ENCODE data around the gene CLPSL2. TPM values are rescaled to one million over a fixed set of nuclear protein-coding genes. Genes with fewer than 3 reads are reported as not detected.
"Not testable (repeated sequence)": the region's sequence is repeated elsewhere in the genome, so short reads cannot be mapped to it uniquely, and the experiment has no call there.

Gene CLPSL2
- total RNA-seq, 5 donors from 2014 or later (not counting 1 experiment from before 2014, with no cell fraction given) = not detected

DNA sequence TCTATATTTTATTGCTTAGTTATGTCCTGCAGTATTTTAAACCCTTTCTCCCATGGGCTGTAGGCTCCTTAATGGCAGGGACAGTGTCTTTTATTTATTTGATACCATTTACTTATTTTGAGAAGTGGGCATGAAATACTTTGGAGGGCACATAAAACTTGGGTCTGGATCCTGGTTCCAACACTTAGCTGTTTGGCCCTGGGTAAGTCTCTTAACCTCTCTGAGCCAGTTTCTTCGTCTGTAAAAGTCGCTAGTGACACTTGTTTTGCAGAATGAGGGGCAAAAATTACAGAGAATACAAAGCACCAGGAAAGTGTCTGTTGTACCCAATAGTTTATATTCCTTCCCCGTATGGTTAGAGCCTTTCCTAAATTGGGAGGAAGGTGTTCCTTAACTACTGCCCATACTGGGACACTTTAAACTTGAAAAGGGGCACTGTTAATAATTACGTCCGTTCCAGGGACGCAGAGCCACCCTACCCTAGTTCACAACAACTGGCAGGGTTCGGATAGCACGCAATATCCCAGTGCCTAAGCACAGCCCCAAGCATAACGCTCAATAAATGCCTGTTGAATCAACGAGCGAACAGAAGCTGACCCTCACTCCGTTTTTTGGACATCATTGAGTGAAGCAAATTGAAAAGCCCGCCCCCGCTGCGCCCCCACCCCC, 45.5 kb upstream of the CLPSL2 start:
- Mint-ChIP-seq H3K4me3 (peak overlapping the region; percentile 74 to 84 (median 83)), H3K27ac (peak overlapping the region; percentile 89), H3K27me3 (no peaks in the 10 kb centered on the region), H3K4me1 (peaks cover 78 to 88% (median 82%) of the 10 kb centered on the region in 3 donors), H3K9me3 (no peaks in the 10 kb centered on the region), H3K36me3 (no peaks in the 10 kb centered on the region)
- H3K4me3 ChIP-seq (ENCODE audit: control insufficient read depth in 1 of 2, extremely low read depth in 1 of 2, low read length in 1 of 2) = peak overlapping the region in 1 of 2 donors; percentile 93
- H3K36me3 ChIP-seq (ENCODE audit: control insufficient read depth in 2 of 2, extremely low read depth in 1 of 2, insufficient read depth in 1 of 2, low read length in 1 of 2) = no peaks in the 10 kb centered on the region
- peak overlapping the region; percentile 96 for H3K27ac ChIP-seq (ENCODE audit: low read length)
- H3K4me1 ChIP-seq (ENCODE audit: control insufficient read depth in 1 of 2, extremely low read depth in 1 of 2, insufficient read depth in 2 of 2, low read length in 2 of 2) = peaks cover 54 to 92% of the 10 kb centered on the region in 2 experiments
- POLR2A ChIA-PET = interaction anchor here in 1 of 2 donors (0.7 kb wide), 2 partner anchors 28 to 298 kb away, joined by 3 to 4 read pairs; no protein-coding TSS in a partner anchor
- DNase-seq (peak in 1 of 35 experiments; percentile 27), ATAC-seq (replicated peaks in 1 of 4) (peak in 2 of 4 experiments; percentile 0 to 1)
- CTCF ChIA-PET = interaction anchor here (0.6 to 1.0 kb wide), 2 partner anchors 41 to 71 kb away, joined by 3 to 11 read pairs; no protein-coding TSS in a partner anchor
- WGBS (ENCODE audit: insufficient coverage) = 17% methylated on average over 1 of the region's 15 CpGs
- H3K9me3 ChIP-seq = no peaks in the 10 kb centered on the region
- no peaks in the 10 kb centered on the region for H3K27me3 ChIP-seq (replicated peaks in 1 of 2; ENCODE audit: control insufficient read depth in 2 of 2, extremely low read depth in 1 of 2, insufficient read depth in 2 of 2, low read length in 1 of 2)

GRCh38 chr6:35731414-35731735, 45.0 kb upstream of the CLPSL2 start:
- no peaks in the 10 kb centered on the region for H3K36me3 ChIP-seq (ENCODE audit: control insufficient read depth in 2 of 2, extremely low read depth in 1 of 2, insufficient read depth in 1 of 2, low read length in 1 of 2)
- peak; percentile 80 to 97 (median 92) for DNase-seq
- ATAC-seq (replicated peaks in 1 of 4) = peak; percentile 45 to 61 (median 50)
- H3K9me3 ChIP-seq = no peaks in the 10 kb centered on the region
- H3K27me3 ChIP-seq (replicated peaks in 1 of 2; ENCODE audit: control insufficient read depth in 2 of 2, extremely low read depth in 1 of 2, insufficient read depth in 2 of 2, low read length in 1 of 2) = no peaks in the 10 kb centered on the region
- H3K4me3 ChIP-seq (ENCODE audit: control insufficient read depth in 1 of 2, extremely low read depth in 1 of 2, low read length in 1 of 2) = peak overlapping the region; percentile 72 to 93
- 0% methylated on average over 6 of the region's 23 CpGs for WGBS (ENCODE audit: insufficient coverage)
- peak overlapping the region; percentile 96 for H3K27ac ChIP-seq (ENCODE audit: low read length)
- H3K4me1 ChIP-seq (ENCODE audit: control insufficient read depth in 1 of 2, extremely low read depth in 1 of 2, insufficient read depth in 2 of 2, low read length in 2 of 2) = peaks cover 53 to 92% of the 10 kb centered on the region in 2 experiments
- Mint-ChIP-seq H3K4me1 (peaks cover 78 to 88% (median 82%) of the 10 kb centered on the region in 3 donors), H3K9me3 (no peaks in the 10 kb centered on the region), H3K4me3 (peak overlapping the region; percentile 74 to 84 (median 83)), H3K27me3 (no peaks in the 10 kb centered on the region), H3K36me3 (no peaks in the 10 kb centered on the region), H3K27ac (peak overlapping the region; percentile 89)
- ChIA-PET POLR2A (no interaction called here), CTCF (interaction anchor here (1.0 to 1.7 kb wide), 2 partner anchors 42 to 107 kb away, joined by 3 to 7 read pairs; no protein-coding TSS in a partner anchor)

DNA sequence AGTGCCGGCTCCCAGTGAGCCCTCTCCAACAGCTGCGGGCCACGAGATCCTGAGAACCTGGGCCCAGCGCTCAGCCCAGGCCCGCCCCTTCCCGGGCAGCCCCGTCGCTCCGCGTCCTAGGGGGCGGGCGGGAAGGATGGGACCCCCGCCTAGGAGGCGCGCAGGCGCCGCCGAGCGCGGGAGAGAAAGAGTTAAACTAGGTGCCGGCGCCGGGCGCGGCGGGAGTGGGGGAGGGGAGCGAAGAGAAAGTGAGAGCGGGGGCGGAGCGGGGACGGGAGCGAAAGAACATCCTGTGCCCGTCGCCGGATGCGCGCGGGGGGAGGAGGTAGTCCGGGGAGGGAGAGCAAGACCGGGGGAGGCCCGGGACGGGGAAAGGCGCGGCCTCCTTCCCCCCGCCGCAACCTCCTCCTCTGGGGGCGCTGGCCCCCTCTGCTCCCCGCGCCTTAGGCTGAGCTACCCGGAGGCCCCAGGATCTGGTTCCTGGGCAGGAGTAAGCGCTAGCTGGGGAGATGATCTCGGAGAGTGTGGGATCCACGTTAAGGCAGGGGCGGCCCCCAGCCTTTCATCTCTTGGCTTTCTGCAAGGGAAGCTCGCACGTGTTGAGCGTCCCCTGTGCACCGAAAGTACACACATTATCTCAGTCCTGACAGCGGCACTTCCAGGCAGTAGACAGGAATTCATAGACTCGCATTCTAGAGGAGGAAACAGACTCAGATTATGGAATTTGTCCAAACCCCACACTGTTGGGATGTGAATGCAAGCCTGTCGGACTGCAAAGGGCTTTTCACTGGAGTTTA, 44.5 kb upstream of the CLPSL2 start:
- ChIA-PET POLR2A (interaction anchor here (0.6 to 0.7 kb wide), 2 partner anchors 45 to 112 kb away, joined by 4 to 7 read pairs; no protein-coding TSS in a partner anchor), CTCF (interaction anchor here (0.9 to 3.0 kb wide), 6 partner anchors 42 to 386 kb away, joined by 3 to 16 read pairs (median 5); no protein-coding TSS in a partner anchor)
- no peaks in the 10 kb centered on the region for H3K27me3 Mint-ChIP-seq
- H3K4me1 Mint-ChIP-seq = peaks cover 76 to 87% (median 80%) of the 10 kb centered on the region in 3 donors
- H3K4me3 Mint-ChIP-seq = peak overlapping the region; percentile 74 to 84 (median 83)
- Histone ChIP-seq H3K9me3 (no peaks in the 10 kb centered on the region), H3K27ac (ENCODE audit: low read length) (peak overlapping the region; percentile 96), H3K4me3 (ENCODE audit: control insufficient read depth in 1 of 2, extremely low read depth in 1 of 2, low read length in 1 of 2) (peak overlapping the region; percentile 72 to 93), H3K36me3 (ENCODE audit: control insufficient read depth in 2 of 2, extremely low read depth in 1 of 2, insufficient read depth in 1 of 2, low read length in 1 of 2) (no peaks in the 10 kb centered on the region), H3K27me3 (replicated peaks in 1 of 2; ENCODE audit: control insufficient read depth in 2 of 2, extremely low read depth in 1 of 2, insufficient read depth in 2 of 2, low read length in 1 of 2) (no peaks in the 10 kb centered on the region), H3K4me1 (ENCODE audit: control insufficient read depth in 1 of 2, extremely low read depth in 1 of 2, insufficient read depth in 2 of 2, low read length in 2 of 2) (peaks cover 49 to 92% of the 10 kb centered on the region in 2 experiments)
- H3K9me3 Mint-ChIP-seq = no peaks in the 10 kb centered on the region
- ATAC-seq (replicated peaks in 1 of 4) = peak; percentile 62 to 68 (median 65)
- H3K36me3 Mint-ChIP-seq = no peaks in the 10 kb centered on the region
- peak; percentile 85 to 96 (median 93) for DNase-seq
- peak overlapping the region; percentile 89 for H3K27ac Mint-ChIP-seq
- WGBS (ENCODE audit: insufficient coverage) = 0% methylated on average over 18 of the region's 61 CpGs

DNA sequence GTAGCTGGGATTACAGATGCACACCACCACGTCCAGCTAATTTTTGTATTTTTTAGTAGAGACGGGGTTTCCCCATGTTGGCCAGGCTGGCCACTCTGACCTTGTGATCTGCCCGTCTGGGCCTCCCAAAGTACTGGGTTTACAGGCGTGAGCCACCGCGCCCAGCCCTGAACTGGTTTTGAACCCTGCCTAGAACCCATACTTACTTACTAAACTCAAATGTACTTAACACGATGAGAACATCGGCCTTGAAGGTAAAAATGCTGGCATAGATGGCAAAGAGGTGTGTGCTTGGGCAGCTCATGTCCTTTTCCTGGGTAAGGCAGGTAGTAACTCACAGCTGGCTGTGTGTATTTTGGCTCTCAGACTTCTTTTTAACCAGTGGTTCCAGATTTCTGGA, 42.8 kb upstream of the CLPSL2 start:
- Mint-ChIP-seq H3K9me3 (no peaks in the 10 kb centered on the region), H3K27ac (peak overlapping the region; percentile 89), H3K4me1 (peaks cover 72 to 82% (median 77%) of the 10 kb centered on the region in 3 donors), H3K4me3 (peak overlapping the region in 1 of 3 donors; percentile 74), H3K36me3 (no peaks in the 10 kb centered on the region), H3K27me3 (no peaks in the 10 kb centered on the region)
- H3K4me3 ChIP-seq (ENCODE audit: control insufficient read depth in 1 of 2, extremely low read depth in 1 of 2, low read length in 1 of 2) = no peak overlapping the region
- no peak overlapping the region for H3K27ac ChIP-seq (ENCODE audit: low read length)
- ChIA-PET CTCF (interaction anchor here (0.7 to 3.5 kb wide), 6 partner anchors 47 to 149 kb away, joined by 3 to 19 read pairs (median 6); no protein-coding TSS in a partner anchor), POLR2A (no interaction called here)
- WGBS (ENCODE audit: insufficient coverage) = no CpG with 5 or more reads among the region's 8 CpGs
- peaks cover 37 to 85% of the 10 kb centered on the region in 2 experiments for H3K4me1 ChIP-seq (ENCODE audit: control insufficient read depth in 1 of 2, extremely low read depth in 1 of 2, insufficient read depth in 2 of 2, low read length in 2 of 2)
- H3K27me3 ChIP-seq (replicated peaks in 1 of 2; ENCODE audit: control insufficient read depth in 2 of 2, extremely low read depth in 1 of 2, insufficient read depth in 2 of 2, low read length in 1 of 2) = no peaks in the 10 kb centered on the region
- H3K9me3 ChIP-seq = no peaks in the 10 kb centered on the region
- ATAC-seq (replicated peaks in 1 of 4) (no peak), DNase-seq (no peak)
- H3K36me3 ChIP-seq (ENCODE audit: control insufficient read depth in 2 of 2, extremely low read depth in 1 of 2, insufficient read depth in 1 of 2, low read length in 1 of 2) = no peaks in the 10 kb centered on the region

- H3K4me1 Mint-ChIP-seq = peaks cover 66 to 75% (median 70%) of the 10 kb centered on the region in 3 donors
- H3K27ac Mint-ChIP-seq = peak overlapping the region in 1 of 2 donors; percentile 89
- 100% methylated on average over 3 of the region's 12 CpGs for WGBS (ENCODE audit: insufficient coverage)
These were observed 42.1 kb upstream of the CLPSL2 start for GRCh38 chr6:35734319-35734718.

GRCh38 chr6:35735452-35735851, 40.9 kb upstream of the CLPSL2 start:
- Mint-ChIP-seq H3K9me3 (no peaks in the 10 kb centered on the region), H3K4me1 (peaks cover 54 to 64% (median 59%) of the 10 kb centered on the region in 3 donors), H3K27me3 (no peaks in the 10 kb centered on the region), H3K36me3 (no peaks in the 10 kb centered on the region), H3K4me3 (no peak overlapping the region), H3K27ac (peak overlapping the region in 1 of 2 donors; percentile 71)
- peaks cover 21 to 67% of the 10 kb centered on the region in 2 experiments for H3K4me1 ChIP-seq (ENCODE audit: control insufficient read depth in 1 of 2, extremely low read depth in 1 of 2, insufficient read depth in 2 of 2, low read length in 2 of 2)
- ChIA-PET CTCF (interaction anchor here (0.8 to 3.5 kb wide), 13 partner anchors 9 to 259 kb away, joined by 3 to 27 read pairs (median 8); no protein-coding TSS in a partner anchor), POLR2A (no interaction called here)
- H3K4me3 ChIP-seq (ENCODE audit: control insufficient read depth in 1 of 2, extremely low read depth in 1 of 2, low read length in 1 of 2) = no peak overlapping the region
- H3K27ac ChIP-seq (ENCODE audit: low read length) = peak overlapping the region; percentile 31
- H3K36me3 ChIP-seq (ENCODE audit: control insufficient read depth in 2 of 2, extremely low read depth in 1 of 2, insufficient read depth in 1 of 2, low read length in 1 of 2) = no peaks in the 10 kb centered on the region
- DNase-seq = no peak
- no peaks in the 10 kb centered on the region for H3K9me3 ChIP-seq
- no peak for ATAC-seq (replicated peaks in 1 of 4)
- 100% methylated on average over 2 of the region's 3 CpGs for WGBS (ENCODE audit: insufficient coverage)
- no peaks in the 10 kb centered on the region for H3K27me3 ChIP-seq (replicated peaks in 1 of 2; ENCODE audit: control insufficient read depth in 2 of 2, extremely low read depth in 1 of 2, insufficient read depth in 2 of 2, low read length in 1 of 2)

More at GRCh38 chr6:35734319-35734718, 42.1 kb upstream of the CLPSL2 start:
- H3K4me3 ChIP-seq (ENCODE audit: control insufficient read depth in 1 of 2, extremely low read depth in 1 of 2, low read length in 1 of 2); H3K27me3 ChIP-seq (replicated peaks in 1 of 2; ENCODE audit: control insufficient read depth in 2 of 2, extremely low read depth in 1 of 2, insufficient read depth in 2 of 2, low read length in 1 of 2); H3K36me3 ChIP-seq (ENCODE audit: control insufficient read depth in 2 of 2, extremely low read depth in 1 of 2, insufficient read depth in 1 of 2, low read length in 1 of 2); DNase-seq; H3K36me3 Mint-ChIP-seq; H3K4me3 Mint-ChIP-seq; H3K9me3 ChIP-seq; H3K27ac ChIP-seq (ENCODE audit: low read length); ATAC-seq (replicated peaks in 1 of 4); H3K9me3 Mint-ChIP-seq; H3K27me3 Mint-ChIP-seq; POLR2A ChIA-PET: not testable (repeated sequence)
- CTCF ChIA-PET = interaction anchor here (0.5 to 3.5 kb wide), 8 partner anchors 10 to 150 kb away, joined by 3 to 19 read pairs (median 5); no protein-coding TSS in a partner anchor
- H3K4me1 ChIP-seq (ENCODE audit: control insufficient read depth in 1 of 2, extremely low read depth in 1 of 2, insufficient read depth in 2 of 2, low read length in 2 of 2) = peaks cover 30 to 78% of the 10 kb centered on the region in 2 experiments

All from T-cell (primary cell).